Measurements from ENCODE around the gene FSD2.
"Not testable (repeated sequence)": the region's sequence is repeated elsewhere in the genome, so short reads cannot be mapped to it uniquely, and the experiment has no call there.

The FSD2 gene

DNA sequence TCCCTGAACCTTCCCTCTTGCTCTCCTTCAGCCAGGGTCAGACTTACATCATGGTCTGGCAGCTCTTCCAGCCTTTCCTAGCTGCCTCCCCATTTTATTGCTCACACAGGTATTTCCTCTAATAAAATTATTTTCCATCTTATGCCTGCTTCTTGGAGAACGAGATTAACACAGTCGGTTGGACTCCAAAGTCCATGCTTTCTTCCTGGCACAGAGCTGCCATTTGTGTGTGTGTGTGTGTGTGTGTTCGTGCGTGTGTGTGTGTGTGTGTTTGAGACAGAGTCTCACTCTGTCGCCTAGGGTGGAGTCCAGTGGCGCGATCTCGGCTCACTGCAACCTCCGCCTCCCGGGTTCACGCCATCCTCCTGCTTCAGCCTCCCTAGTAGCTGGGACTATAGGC is 15.5 kb downstream of the FSD2 start:
- no peak for DNase-seq

DNA sequence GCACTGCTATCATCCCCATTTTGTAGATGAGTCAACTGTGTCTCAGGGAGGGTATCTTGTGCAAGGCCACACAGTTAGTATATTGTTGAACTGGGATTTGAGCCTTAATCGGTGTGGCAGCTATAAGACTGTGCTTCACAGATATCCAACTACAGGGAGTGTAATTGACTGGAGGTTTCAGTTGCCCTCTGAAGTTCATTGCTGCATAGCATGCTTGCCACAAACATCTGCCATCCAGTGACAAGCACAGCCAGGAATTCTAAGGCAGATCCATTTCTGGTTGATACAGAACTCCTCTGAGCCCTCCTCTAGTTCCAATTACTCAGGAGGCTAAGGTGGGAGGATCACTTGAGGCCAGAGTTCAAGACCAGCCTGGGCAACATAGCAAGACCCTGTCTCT is 16.4 kb downstream of the FSD2 start:
- DNase-seq: no peak

DNA sequence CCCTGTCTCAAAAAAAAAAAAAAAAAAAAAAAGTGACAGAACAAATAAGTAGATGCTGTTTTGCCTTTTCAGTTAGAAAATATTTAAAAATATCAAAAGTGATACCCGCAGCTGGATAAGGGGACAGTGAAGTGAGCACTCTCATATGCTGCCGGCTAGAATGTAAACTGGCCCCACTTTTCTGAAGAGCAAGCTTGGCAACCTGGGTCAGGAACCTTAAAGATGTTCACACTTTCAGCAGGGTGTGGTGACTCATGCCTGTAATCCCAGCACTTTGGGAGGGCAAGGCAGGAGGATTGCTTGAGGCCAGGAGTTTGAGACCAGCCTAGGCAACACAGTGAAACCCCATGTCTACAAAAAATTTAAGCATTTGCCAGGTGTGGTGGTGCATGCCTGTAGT is 17.4 kb downstream of the FSD2 start:
- DNase-seq: no peak

DNA sequence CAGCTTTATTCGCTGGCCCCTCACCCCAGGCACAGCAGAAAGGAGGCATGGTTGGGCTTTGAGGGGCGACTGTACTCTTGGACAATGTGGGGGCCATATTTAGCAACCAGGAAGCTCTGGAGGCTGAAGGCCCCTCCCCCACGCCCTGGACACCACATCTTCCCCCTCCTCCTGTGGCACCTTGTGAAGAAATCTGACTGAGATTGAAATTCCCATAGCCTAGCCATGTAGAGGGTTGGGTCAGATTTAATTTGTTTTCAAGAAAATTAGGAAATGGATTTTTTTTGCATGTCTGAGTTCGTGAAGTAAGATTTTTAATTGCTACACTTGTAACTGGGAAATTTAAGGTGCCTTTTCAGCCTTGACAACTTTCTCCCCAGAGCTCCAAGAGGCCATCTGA is 24.5 kb downstream of the FSD2 start:
- DNase-seq: no peak

DNA sequence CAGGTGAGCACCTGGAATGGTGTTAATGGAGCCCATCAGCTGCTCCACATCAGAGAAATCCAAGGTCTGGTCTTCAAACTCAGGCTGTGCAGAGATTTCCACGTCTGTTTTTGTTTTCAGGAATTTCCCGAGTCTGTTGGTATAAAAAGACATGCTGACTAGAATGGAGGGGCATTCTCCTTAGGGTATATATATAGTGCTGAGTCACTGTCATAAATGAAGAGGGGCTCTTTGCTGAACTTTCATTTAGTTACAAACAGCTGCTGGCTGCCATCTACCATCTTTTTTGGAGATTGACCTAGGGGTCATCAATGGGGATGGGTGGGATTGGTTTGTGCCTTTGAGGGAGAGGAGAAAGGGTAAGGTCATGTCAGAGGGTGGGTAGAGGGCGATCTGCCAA is 27.1 kb downstream of the FSD2 start:
- no peak for DNase-seq

DNA sequence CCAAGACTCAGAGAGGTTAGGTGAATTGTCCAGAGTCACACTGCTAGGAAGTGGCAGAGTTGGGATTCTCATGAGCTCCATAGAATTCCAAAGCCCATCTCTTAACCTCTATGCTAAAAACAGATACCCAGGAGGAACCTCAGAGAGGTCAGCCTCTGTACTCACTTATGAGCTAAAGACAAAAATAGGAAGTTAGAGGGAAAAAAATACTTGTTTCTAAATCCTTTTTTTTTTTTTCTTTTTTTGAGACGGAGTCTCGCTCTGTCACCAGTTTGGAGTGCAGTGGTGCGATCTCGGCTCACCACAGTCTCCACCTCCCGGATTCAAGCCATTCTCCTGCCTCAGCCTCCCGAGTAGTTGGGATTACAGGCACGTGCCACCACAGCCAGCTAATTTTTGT is 31.4 kb downstream of the FSD2 start:
- no peak for DNase-seq

DNA sequence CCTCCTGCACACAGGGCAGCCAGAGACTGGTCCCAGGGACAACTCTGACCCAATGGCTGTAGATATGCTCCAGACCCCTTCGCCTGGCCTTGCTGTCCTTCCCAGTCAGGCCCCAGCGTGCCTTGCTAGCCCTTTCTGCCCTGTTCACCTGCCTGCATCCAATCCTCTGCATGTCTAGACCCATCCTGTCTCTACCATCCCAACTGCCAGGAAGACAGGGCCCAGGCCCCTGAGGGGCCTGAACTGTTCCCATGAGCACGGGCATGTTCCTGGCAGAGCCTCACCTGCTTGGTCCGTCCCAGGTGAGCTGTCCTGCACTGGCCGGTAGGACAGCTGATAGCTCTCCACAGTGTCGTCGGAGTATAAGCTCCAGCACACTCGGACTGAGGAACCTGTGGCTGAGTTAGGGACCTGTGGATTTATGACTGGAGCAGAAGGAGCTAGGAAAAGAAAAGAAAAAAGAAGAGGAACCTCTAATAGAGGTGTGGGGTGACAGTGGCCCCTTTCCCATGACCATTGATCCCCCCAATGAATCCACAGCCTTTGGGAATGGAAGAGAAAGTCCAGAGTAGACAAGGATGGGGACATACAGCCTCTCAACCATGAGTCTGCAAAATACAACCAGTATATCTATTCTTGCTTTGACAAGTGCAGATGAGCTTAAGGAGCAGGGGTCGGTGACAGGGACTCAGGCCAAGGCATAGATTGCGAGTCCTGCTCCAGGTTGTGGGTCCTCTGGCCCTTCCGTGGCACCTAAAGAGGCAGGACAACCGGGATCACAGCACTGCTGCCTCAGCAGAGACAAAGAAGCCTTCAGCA is 33.9 kb downstream of the FSD2 start:
- DNase-seq: no peak

DNA sequence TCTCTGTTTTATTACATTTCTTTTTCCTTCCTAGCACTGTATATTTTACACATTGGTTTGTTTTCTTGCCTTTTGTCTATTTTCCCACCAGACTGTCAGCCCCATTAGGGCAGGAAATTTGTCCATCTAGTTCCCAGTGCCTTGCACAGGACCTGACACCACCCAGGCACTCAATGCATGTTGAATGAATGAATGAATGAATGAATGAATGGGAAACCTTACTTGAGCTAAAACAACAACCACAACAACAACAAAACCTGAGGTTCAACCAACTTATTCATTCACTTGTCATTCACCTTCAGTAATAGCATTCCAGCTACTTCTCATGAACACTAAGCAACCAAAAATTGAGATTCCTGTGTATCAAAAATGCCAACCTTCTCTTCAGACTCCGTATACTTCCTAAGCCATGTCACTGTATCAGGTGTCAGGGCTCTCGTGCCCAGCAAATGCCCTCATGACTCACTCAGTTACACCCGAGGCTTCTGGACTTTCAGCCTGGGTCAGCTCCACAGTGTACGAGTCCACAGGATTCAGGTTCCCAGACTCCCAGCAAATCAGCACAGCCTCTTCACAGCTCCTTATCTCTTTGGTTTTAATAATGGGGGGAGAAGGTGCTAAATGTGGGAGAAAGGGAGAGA is 37.3 kb downstream of the FSD2 start:
- no peak for DNase-seq

DNA sequence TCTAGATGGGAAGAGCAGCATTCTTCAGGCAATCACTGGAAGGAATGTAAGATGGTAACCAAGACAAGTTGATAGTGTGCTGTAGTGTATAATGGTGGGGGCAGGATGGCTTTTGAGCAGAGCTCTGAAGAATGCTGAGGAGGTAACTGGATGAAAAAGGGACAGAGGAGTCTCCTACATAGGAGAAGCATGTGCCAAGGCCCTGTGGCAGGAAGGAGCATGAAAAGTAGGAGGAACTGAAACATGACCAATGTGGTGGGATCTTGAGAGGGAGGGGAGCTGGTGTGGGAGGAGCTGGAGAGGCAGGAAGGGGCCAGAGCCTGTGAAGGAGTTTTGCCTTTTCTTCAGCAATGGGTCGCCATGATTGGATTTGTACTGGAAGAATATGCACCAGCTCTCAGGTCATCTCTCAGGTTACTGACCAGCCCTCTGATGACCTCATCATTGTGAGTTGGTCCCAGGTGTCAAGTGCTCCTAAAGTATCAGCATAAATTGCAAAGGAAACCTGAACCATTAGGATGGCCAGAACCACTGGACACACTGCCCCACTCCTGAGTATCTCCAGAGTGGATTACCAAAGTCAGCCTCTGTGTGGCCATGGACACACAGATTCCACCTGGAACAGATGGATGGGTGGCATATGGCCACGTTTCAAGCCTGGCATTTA is 38.6 kb downstream of the FSD2 start:
- DNase-seq: no peak

DNA sequence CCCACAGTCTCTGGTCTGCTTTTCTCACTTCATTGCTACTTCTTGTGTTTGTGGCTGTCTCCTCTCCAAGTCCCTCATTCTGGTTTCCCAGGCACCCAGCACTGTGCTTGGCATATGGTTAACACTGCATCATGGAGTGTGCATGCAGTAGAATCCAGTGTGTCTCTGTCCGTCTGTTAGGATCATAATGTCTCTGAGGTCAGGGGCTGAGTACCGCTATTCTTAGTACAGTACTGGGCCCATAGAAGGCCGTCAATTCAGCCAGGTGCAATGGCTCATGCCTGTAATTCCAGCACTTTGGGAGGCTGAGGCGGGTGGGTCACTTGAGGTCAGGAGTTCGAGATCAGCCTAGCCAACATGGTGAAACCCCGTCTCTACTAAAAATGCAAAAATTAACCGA is 39.7 kb downstream of the FSD2 start:
- not testable (repeated sequence) for DNase-seq

DNA sequence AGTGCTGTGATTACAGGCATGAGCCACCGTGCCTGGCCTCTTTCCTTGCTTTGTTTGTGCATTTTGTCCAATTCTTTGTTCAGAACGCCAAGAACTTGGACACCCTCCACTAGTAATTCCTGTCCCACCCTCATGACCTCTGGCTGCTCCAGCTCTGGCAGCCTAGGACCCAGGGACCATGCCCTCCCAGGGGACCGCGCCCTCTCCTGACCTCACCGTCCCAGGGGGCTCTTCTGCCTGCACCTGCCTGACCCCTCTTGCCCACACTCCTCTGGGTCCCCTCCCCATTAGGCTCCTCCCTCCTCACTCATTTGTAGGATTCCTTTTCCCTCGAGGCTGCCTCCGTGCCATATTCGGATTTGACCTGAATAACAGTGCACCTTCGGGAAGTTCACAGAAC is 41.1 kb downstream of the FSD2 start:
- no peak for DNase-seq

DNA sequence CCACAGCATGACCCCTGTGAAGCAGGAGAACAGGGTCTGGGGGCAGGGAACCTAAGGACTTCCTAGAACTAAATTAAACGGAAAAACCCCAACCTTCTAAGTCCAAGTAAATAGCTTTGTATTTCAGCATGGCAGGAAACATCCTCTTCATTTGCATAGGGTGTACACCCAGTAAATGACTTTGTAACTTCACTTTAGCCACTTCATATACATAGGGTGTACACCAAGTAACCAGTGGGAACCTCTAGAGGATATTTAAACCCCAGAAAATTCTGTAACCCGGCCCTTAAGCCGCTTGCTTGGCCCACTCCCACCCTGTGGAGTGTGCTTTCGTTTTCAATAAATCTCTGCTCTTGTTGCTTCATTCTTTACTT is 41.8 kb downstream of the FSD2 start:
- no peak for DNase-seq

DNA sequence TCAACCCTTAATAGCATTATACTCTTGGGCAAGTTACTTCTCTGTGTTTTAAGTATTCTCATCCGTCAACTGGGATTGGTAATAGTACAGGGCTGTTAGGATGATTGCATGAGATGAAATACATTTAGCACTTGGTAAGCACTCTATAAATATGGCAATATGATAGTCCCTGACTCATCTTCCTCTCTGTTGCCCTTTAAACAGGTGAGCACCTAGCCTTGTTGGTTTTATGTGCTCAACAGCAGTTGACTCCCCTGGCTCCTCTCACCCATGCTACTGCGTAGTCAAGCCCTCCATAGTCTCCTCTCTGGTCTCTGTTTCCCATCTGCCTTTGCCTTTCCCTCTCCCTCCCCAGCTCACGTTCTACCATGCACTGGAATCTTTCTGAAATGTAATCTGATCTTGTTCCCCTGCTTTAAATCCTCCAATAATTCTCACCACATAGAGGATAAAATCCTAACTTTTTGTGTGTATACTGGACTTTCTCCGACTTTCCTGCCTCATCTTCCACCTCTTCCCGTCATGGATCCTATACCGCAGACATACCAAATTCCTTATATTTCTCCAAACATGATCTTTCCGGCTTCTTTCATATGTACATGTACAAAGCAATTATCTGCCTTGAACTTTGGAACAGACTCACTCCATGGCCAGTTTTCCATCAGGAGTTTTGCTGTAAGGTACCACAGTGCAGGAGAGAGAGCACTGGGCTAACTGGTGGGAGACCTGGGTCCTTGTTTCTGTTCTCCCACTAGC is 42.3 kb downstream of the FSD2 start:
- no peak for DNase-seq

DNA sequence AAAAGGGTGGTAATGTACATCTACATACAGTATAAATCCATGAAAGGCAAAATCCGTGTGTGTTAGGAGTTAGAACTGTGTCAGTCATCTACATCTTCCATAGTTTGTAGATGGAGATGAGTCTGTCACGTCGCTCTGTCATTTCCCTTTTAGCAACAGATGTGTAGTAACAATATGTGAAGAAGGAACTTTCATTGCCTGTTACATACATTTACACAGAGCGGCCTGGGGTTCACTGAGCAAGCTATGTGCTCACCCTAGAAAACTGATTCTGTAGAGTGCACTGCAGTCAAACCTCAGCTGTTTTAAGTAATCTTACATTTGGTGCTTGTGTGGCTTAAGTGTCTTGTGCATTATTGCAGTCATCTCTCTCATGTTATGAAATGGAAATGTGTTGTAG is 54.6 kb downstream of the FSD2 start:
- no peak for DNase-seq

DNA sequence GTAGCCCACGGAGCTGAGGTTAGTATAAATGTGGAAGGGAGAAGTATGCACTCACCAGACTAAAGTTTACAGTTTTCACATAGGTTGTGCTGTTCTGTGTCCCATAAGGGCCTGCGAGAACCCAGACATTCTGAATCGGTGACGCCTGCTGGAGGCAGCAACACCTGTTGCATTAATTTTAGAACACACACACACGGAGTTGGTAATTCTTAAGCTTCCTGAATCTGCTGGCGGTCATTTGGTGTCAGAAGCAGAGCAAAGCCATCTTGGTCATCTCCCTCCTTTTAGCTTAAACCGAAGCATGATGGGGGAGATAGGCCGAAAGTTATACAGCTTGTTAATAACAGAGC is 55.1 kb downstream of the FSD2 start:
- DNase-seq: no peak

DNA sequence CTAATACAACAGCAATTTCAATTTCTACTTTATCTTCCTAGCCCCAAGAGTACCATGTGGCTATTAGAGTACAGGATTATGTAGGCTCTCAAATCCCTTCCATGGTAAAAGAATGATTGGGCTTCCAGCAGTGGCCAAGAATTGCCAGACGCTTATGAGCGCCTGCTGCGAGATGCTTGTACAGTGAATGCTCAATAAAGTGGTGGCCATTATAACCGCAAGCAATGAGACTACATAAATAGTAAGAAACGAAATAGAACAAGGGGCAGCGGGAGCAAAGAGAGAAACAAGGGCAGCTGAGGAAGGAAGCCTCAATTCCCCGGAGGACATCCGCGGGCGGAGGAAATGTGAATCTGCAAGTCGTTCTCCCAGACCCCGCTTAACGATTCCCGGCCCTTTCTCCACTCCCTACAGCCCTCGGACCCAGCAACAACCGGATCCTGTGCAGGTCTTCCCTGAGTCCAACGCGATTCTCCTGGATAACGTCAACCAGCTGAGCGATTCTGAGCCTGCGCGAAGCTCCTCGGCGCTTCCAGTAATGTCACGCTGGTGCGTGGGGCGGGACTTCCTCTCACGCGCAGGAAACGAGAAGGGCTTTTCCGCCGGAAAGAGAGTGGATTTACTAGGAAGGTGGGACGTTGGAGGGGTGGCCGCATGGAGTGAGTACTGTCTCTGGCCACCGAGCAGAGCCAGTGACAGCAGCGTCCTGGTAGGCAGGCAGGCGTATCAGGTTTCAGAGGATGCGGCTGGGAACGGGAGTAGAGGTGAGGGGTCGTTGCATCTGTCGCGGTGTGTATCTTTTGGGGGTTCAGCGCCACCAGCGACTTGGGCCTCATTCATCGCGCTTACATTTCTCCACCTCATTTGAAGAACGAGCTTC is 55.7 kb downstream of the FSD2 start:
- peak; percentile 88 to 90 for DNase-seq

DNA sequence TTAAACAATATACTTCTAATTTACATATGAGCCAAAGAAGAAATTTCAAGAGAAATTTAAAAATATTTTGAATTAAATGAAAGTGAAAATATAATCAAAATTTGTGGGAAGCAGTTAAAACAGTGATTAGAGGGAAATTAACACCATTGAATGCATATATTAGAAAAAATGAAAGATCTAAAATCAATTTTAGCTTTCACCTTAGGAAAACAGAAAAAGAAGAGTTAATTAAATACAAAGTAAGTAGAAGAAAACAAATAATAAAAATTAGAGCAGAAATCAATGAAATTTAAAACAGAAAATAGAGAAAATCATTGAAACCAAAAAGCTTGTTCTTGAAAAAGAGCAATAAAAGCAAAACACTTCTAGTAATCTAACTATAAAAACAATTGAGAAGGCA is 57.6 kb downstream of the FSD2 start:
- no peak for DNase-seq

DNA sequence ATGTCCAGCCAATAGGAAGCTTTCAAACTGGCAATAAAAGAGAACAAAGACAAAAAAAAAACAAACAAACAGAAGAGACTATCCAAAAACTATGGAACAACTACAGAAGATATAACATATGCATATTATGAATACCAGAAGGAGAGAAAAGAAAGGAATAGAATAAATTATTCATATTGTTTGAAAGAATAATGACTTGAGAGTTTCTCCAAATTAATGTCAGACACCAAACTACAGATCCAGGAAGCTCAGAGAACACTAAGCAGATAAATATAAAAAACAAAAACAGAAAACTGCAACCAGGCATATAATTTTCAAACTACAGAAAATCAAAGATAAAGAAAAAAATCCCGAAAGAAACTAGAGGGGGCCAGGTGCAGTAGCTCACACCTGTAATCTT is 62.1 kb downstream of the FSD2 start:
- DNase-seq: no peak

DNA sequence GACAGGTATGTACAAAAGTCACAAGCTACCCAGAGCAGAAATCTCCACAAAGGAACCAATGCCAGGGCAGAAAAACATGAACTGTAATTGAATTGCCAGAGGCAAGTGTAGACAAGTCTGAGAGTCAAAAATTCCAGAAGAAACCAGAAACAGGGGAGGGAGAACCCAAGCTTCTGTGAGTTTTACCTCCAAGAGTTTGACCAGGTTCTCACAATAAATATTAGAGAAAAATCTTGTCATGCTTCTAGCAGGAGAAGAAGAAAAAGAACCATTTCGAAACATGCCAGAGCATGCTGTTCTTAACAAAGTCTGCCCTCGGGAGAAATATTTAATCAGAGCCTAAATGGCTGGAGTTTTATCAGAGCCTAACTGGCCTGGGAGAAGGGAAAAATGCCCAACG is 63.7 kb downstream of the FSD2 start:
- DNase-seq: no peak

DNA sequence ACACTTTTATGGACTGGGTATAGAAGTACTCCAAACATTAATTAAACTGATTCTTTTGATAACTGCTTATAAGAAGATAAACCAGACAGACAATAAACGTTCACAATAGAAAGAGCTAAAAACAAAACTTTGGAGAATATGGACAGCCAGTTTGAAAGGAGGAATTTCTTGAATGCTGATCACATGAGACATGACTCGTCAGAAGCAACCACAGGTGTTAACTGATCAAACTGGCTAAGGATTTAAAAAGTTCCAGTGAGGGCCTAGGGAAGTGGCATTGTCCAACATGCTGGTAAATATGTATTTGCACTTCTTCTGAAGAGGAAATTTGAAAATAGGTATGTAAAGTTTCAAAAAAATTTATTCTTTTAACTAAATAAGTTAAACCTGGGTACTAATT is 66.8 kb downstream of the FSD2 start:
- DNase-seq: no peak

DNA sequence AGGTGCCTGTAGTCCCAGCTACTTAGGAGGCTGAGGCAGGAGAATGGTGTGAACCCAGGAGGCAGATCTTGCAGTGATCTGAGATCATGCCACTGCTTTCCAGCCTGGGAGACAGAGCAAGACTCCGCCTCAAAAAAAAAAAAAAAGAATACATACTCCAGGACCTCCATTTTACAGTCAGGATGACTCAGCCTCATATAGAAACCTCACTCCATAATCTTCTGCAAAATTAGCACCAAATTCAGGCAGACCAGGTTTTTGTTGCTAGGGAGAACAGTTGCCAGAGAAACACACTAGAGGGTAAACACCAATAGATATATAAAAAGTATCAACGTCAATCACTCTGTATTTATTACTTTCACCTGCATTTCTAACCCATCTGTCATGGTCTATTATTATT is 67.9 kb downstream of the FSD2 start:
- no peak for DNase-seq

DNA sequence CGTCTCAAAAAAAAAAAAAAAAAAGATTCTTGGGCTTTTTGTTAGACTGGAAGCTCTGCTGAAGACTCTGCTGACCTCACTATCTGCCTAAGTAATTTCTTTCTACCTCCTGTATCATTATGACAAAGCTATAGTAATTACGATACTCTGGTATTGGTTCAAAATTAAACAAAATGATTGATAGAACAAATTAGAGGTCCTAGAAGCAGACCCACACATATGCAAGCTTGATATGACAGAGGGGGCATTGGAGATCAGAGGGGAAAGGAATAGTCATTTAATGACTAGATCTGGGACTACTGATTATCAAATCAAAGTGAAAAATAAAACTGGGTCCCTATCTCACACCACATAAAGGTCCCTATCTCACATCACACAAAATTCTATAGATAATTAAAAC is 74.3 kb downstream of the FSD2 start:
- DNase-seq: no peak
